ENCODE measurements around the gene ADGRF5.
"Not testable (repeated sequence)": the region's sequence is repeated elsewhere in the genome, so short reads cannot be mapped to it uniquely, and the experiment has no call there.

GRCh38 chr6:46851576-46851975 lies 70.2 kb downstream of the ADGRF5 start:
- TF ChIP-seq CTCF (IDR thresholded peaks at IDR 0.05; ENCODE audit: poor library complexity); EZH2 (IDR thresholded peaks at IDR 0.05; ENCODE audit: borderline replicate concordance): not testable (repeated sequence)

All from hepatocyte (in vitro differentiated cells).